HEK293 (cell line): Measurements from ENCODE around the gene NPHP4.

Experiments used
- AEBP2 ChIP-seq: fragments of 450-650 bp; formaldehyde crosslinking; IDR thresholded peaks from 2 replicates; pipeline ENCODE4 v1.5.1; 2016; ENCODE audit warnings: missing biosample characterization, missing genetic modification characterization, borderline replicate concordance
- GLIS2 ChIP-seq: fragments of 450-650 bp; formaldehyde crosslinking; IDR thresholded peaks from 2 replicates; pipeline ENCODE4 v1.5.1; 2016; ENCODE audit warnings: missing biosample characterization, missing genetic modification characterization
- KLF1 ChIP-seq: fragments of 450-650 bp; formaldehyde crosslinking; IDR thresholded peaks from 2 replicates; pipeline ENCODE4 v1.5.1; 2016; ENCODE audit warnings: missing biosample characterization, missing genetic modification characterization
- OVOL3 ChIP-seq: fragments of 450-650 bp; formaldehyde crosslinking; IDR thresholded peaks from 2 replicates; pipeline ENCODE4 v1.5.1; 2016; ENCODE audit warnings: missing biosample characterization, missing genetic modification characterization
- PRDM10 ChIP-seq: fragments of 450-650 bp; formaldehyde crosslinking; IDR thresholded peaks from 2 replicates; pipeline ENCODE4 v1.5.1; 2016; ENCODE audit warnings: missing biosample characterization, missing genetic modification characterization
- PRDM2 ChIP-seq: fragments of 450-650 bp; formaldehyde crosslinking; IDR thresholded peaks from 2 replicates; pipeline ENCODE4 v1.5.1; 2016; ENCODE audit warnings: missing biosample characterization, missing genetic modification characterization, borderline replicate concordance
- ZBTB49 ChIP-seq: fragments of 450-650 bp; formaldehyde crosslinking; IDR thresholded peaks from 2 replicates; pipeline ENCODE4 v1.5.1; 2016; ENCODE audit warnings: missing biosample characterization, missing genetic modification characterization, low read depth
- ZNF114 ChIP-seq: fragments of 450-650 bp; formaldehyde crosslinking; IDR thresholded peaks from 2 replicates; pipeline ENCODE4 v1.5.0; 2017; ENCODE audit warnings: missing biosample characterization, missing genetic modification characterization
- ZNF132 ChIP-seq: fragments of 450-650 bp; formaldehyde crosslinking; IDR thresholded peaks from 2 replicates; pipeline ENCODE4 v1.5.1; 2017; ENCODE audit warnings: missing biosample characterization, missing genetic modification characterization, borderline replicate concordance
- ZNF37A ChIP-seq: fragments of 450-650 bp; IDR thresholded peaks from 2 replicates; pipeline ENCODE4 v1.5.1; 2018; ENCODE audit warnings: missing biosample characterization, missing genetic modification characterization
- ZNF423 ChIP-seq: fragments of 450-650 bp; formaldehyde crosslinking; IDR thresholded peaks from 2 replicates; pipeline ENCODE4 v1.5.1; 2016; ENCODE audit warnings: missing biosample characterization, missing genetic modification characterization
- ZNF513 ChIP-seq: fragments of 450-650 bp; IDR thresholded peaks from 2 replicates; pipeline ENCODE4 v1.5.1; 2018; ENCODE audit warnings: missing biosample characterization, missing genetic modification characterization
- ZNF704 ChIP-seq: fragments of 450-650 bp; formaldehyde crosslinking; IDR thresholded peaks from 2 replicates; pipeline ENCODE4 v1.5.1; 2016; ENCODE audit warnings: missing biosample characterization, missing genetic modification characterization
- ZNF785 ChIP-seq: fragments of 450-650 bp; formaldehyde crosslinking; IDR thresholded peaks from 2 replicates; pipeline ENCODE4 v1.5.1; 2016; ENCODE audit warnings: missing biosample characterization, missing genetic modification characterization
- ZNF837 ChIP-seq: fragments of 450-650 bp; formaldehyde crosslinking; IDR thresholded peaks from 2 replicates; pipeline ENCODE4 v1.5.1; 2016; ENCODE audit warnings: missing biosample characterization, missing genetic modification characterization
- ZSCAN4 ChIP-seq: fragments of 450-650 bp; formaldehyde crosslinking; IDR thresholded peaks from 2 replicates; pipeline ENCODE4 v1.5.1; 2017; ENCODE audit warnings: missing biosample characterization, missing genetic modification characterization
- ZSCAN5A ChIP-seq: fragments of 450-650 bp; formaldehyde crosslinking; IDR thresholded peaks from 2 replicates; pipeline ENCODE4 v1.5.1; 2016; ENCODE audit warnings: missing biosample characterization, missing genetic modification characterization

The NPHP4 gene

GRCh38 chr1:5992814-5993555 is 760 bp upstream of the NPHP4 start (continued):
- no peak for TF ChIP-seq PRDM2 (tag by site-specific recombination)
- no peak for TF ChIP-seq ZNF114
- no peak for TF ChIP-seq AEBP2 (tag by site-specific recombination)
- TF ChIP-seq ZNF132 (tag by site-specific recombination): no peak
- TF ChIP-seq ZNF423 (tag by site-specific recombination): no peak
- no peak for TF ChIP-seq ZSCAN4 (tag by site-specific recombination)
- no peak for TF ChIP-seq KLF1
- TF ChIP-seq ZNF785: no peak
- TF ChIP-seq ZNF704 (tag by site-specific recombination): no peak
- TF ChIP-seq OVOL3 (tag by site-specific recombination): no peak
- TF ChIP-seq ZNF837 (tag by site-specific recombination): no peak
- TF ChIP-seq ZNF37A: no peak
- TF ChIP-seq ZNF513: no peak
- TF ChIP-seq ZBTB49 (tag by site-specific recombination): no peak
- no peak for TF ChIP-seq GLIS2
- TF ChIP-seq PRDM10: no peak; the same call in 1 of the 2 replicates
- peak; percentile 64; the same call in 1 of the 2 replicates for TF ChIP-seq ZSCAN5A
